ENCODE measurements around the gene LRP1B.

Gene LRP1B

GRCh38 chr2:141639809-141640208, 491.0 kb downstream of the LRP1B start:
- TF ChIP-seq ZFX (IDR thresholded peaks at IDR 0.05; ENCODE audit: borderline replicate concordance): no peak
- no peak for TF ChIP-seq CTCF (IDR thresholded peaks at IDR 0.05)
- no peak overlapping the region for H3K27ac ChIP-seq

- TF ChIP-seq CTCF (IDR thresholded peaks at IDR 0.05): no peak
- TF ChIP-seq ZFX (IDR thresholded peaks at IDR 0.05; ENCODE audit: borderline replicate concordance): no peak
- no peak overlapping the region for H3K27ac ChIP-seq
These were observed 497.7 kb downstream of the LRP1B start for GRCh38 chr2:141633132-141633531.

GRCh38 chr2:141630407-141630930, 500.3 kb downstream of the LRP1B start:
- H3K27ac ChIP-seq: no peak overlapping the region
- TF ChIP-seq ZFX (IDR thresholded peaks at IDR 0.05; ENCODE audit: borderline replicate concordance) (no peak), CTCF (IDR thresholded peaks at IDR 0.05) (no peak)

- TF ChIP-seq ZFX (IDR thresholded peaks at IDR 0.05; ENCODE audit: borderline replicate concordance): no peak
- no peak for TF ChIP-seq CTCF (IDR thresholded peaks at IDR 0.05)
- no peak overlapping the region for H3K27ac ChIP-seq
These were observed 510.4 kb downstream of the LRP1B start for GRCh38 chr2:141620372-141620771.

- H3K27ac ChIP-seq: no peak overlapping the region
- TF ChIP-seq CTCF (IDR thresholded peaks at IDR 0.05) (no peak), ZFX (IDR thresholded peaks at IDR 0.05; ENCODE audit: borderline replicate concordance) (no peak)
These were observed 512.4 kb downstream of the LRP1B start for GRCh38 chr2:141618457-141618856.

GRCh38 chr2:141611981-141612380, 518.8 kb downstream of the LRP1B start:
- H3K27ac ChIP-seq: no peak overlapping the region
- no peak for TF ChIP-seq CTCF (IDR thresholded peaks at IDR 0.05)
- no peak for TF ChIP-seq ZFX (IDR thresholded peaks at IDR 0.05; ENCODE audit: borderline replicate concordance)

- TF ChIP-seq ZFX (IDR thresholded peaks at IDR 0.05; ENCODE audit: borderline replicate concordance) (no peak), CTCF (IDR thresholded peaks at IDR 0.05) (no peak)
- H3K27ac ChIP-seq: no peak overlapping the region
These were observed 519.6 kb downstream of the LRP1B start for GRCh38 chr2:141611176-141611571.
